ENCODE measurements around the gene POLR1B.
"Not testable (repeated sequence)": the region's sequence is repeated elsewhere in the genome, so short reads cannot be mapped to it uniquely, and the experiment has no call there.

- not testable (repeated sequence) for TF ChIP-seq POLR2A (IDR thresholded peaks at IDR 0.05); CTCF (IDR thresholded peaks at IDR 0.05 in 4 of 5, conservative IDR thresholded peaks at IDR 0.05 in 1 of 5)
Measured at GRCh38 chr2:112609320-112609719, 67.1 kb downstream of the POLR1B start.

Measured in gastrocnemius medialis (tissue), 4 donors.